HG02870 (cell line): Measurements from ENCODE around the gene TMPRSS3.

ENCODE experiments used
- ATAC-seq: cut with Tn5 transposase; IDR thresholded peaks from one replicate; pipeline ENCODE4 v1.9.1; 2021; ENCODE audit warnings: mild to moderate bottlenecking, moderate library complexity; ENCODE audit not compliant: unreplicated experiment

TMPRSS3 gene

GRCh38 chr21:42374864-42375499 lies 20.9 kb downstream of the TMPRSS3 start:
- ATAC-seq: no peak

GRCh38 chr21:42374457-42374856 lies 21.4 kb downstream of the TMPRSS3 start:
- no peak for ATAC-seq

- ATAC-seq: no peak
These were observed 21.9 kb downstream of the TMPRSS3 start for GRCh38 chr21:42373908-42374455.

- ATAC-seq: no peak
These were observed 22.5 kb downstream of the TMPRSS3 start for GRCh38 chr21:42373196-42373907.

- no peak for ATAC-seq
These were observed 24.8 kb downstream of the TMPRSS3 start for GRCh38 chr21:42370894-42371654.

GRCh38 chr21:42369821-42370220 lies 26.0 kb downstream of the TMPRSS3 start:
- no peak for ATAC-seq

- ATAC-seq: no peak
These were observed 28.3 kb downstream of the TMPRSS3 start for GRCh38 chr21:42367367-42368165.

- ATAC-seq: no peak
These were observed 29.4 kb downstream of the TMPRSS3 start, which contains the start of gene TFF1 for GRCh38 chr21:42366292-42367010. Gene TFF1 (minus strand): TSS chr21:42366535. CDS start chr21:42366495, 40 bp downstream.

- no peak for ATAC-seq
These were observed 30.1 kb downstream of the TMPRSS3 start for GRCh38 chr21:42365770-42366169.

- ATAC-seq: no peak
These were observed 31.5 kb downstream of the TMPRSS3 start for GRCh38 chr21:42364304-42364865.

- ATAC-seq: no peak
These were observed 32.5 kb downstream of the TMPRSS3 start for GRCh38 chr21:42363312-42363711.

- ATAC-seq: no peak
These were observed 33.2 kb downstream of the TMPRSS3 start for GRCh38 chr21:42362700-42363099.

GRCh38 chr21:42362198-42362597 lies 33.7 kb downstream of the TMPRSS3 start:
- no peak for ATAC-seq

GRCh38 chr21:42361286-42361685 lies 34.6 kb downstream of the TMPRSS3 start:
- ATAC-seq: no peak

- no peak for ATAC-seq
These were observed 35.5 kb downstream of the TMPRSS3 start for GRCh38 chr21:42360317-42360716.

GRCh38 chr21:42358937-42359336 lies 36.9 kb downstream of the TMPRSS3 start:
- ATAC-seq: no peak

GRCh38 chr21:42358261-42358660 lies 37.6 kb downstream of the TMPRSS3 start:
- ATAC-seq: no peak

- no peak for ATAC-seq
These were observed 38.5 kb downstream of the TMPRSS3 start for GRCh38 chr21:42357307-42357706.

- ATAC-seq: no peak
These were observed 39.2 kb downstream of the TMPRSS3 start for GRCh38 chr21:42356650-42357049.

GRCh38 chr21:42356046-42356445 lies 39.8 kb downstream of the TMPRSS3 start:
- no peak for ATAC-seq
